K562 (cell line): ENCODE results near the gene FRK. TPM values are rescaled to one million over a fixed set of nuclear protein-coding genes. Genes with fewer than 3 reads are reported as not detected.

ENCODE experiments used
- ATAC-seq: fragments of 200-7000 bp; cut with Tn5 transposase; 3 replicates; pipeline ENCODE4 v1.9.1; 2020; ENCODE audit warnings: moderate library complexity
- BruUV-seq: library from RNA; stranded (reverse); fragments of 400-500 nt; replicated peaks from 2 replicates; lab custom pipeline; 2021; lab: Mats Ljungman, UMichigan
- CTCF ChIA-PET: fragments of 300-600 bp; formaldehyde crosslinking; extraction: SDS; loops from one replicate; lab custom pipeline; 2021; ENCODE audit warnings: low intra/inter-chr PET ratio; lab: Yijun Ruan, JAX
- POLR2A ChIA-PET: fragments of 300-600, 350-650 bp; sonication (Branson Sonifier 250); formaldehyde crosslinking; extraction: SDS; loops from one replicate; lab custom pipeline; 2021; ENCODE audit warnings: antibody characterized with exemption, inconsistent platforms; lab: Yijun Ruan, JAX
- DNase-seq, 4 experiments: peaks; one replicate each; pipeline versions ENCODE4 v3.0.0 to v3.0.0-alpha.2; 2011 to 2018; ENCODE audit warnings: low spot score in 3 of 4, mixed read lengths in 3 of 4; ENCODE audit errors: extremely low read depth in 1 of 4
- FAIRE-seq: peaks from 2 replicates; lab custom pipeline; 2011; peaks lifted over from hg19 to GRCh38; lab: Jason Lieb, UNC
- H2AFZ ChIP-seq: 2 replicates; pipeline ENCODE4 v1.6.0; 2011; ENCODE audit warnings: low read depth, low read length, control low read depth, inconsistent platforms
- H3K27ac ChIP-seq: fragments of 200-600 bp; 3 replicates; pipeline ENCODE4 v1.8.0; 2011; ENCODE audit warnings: low read depth, mild to moderate bottlenecking, control low read depth, inconsistent platforms, low read length, moderate library complexity, mixed read lengths; ENCODE audit errors: extremely low read depth
- H3K27me3 ChIP-seq, 2 experiments: fragments of 300-600 bp in 1 of 2; 2 replicates in 1 of 2; 3 replicates in 1 of 2; pipeline versions ENCODE4 v1.6.0 to v1.8.0; 2011; ENCODE audit warnings: inconsistent platforms in 2 of 2, low read length in 2 of 2, mild to moderate bottlenecking in 1 of 2, mixed read lengths in 1 of 2, moderate library complexity in 1 of 2; ENCODE audit not compliant: control insufficient read depth in 2 of 2, insufficient read depth in 2 of 2
- H3K36me3 ChIP-seq: fragments of 300-600 bp; 3 replicates; pipeline ENCODE4 v1.8.0; 2011; ENCODE audit warnings: mild to moderate bottlenecking, low read length, inconsistent platforms; ENCODE audit not compliant: control insufficient read depth, insufficient read depth
- H3K4me1 ChIP-seq, 2 experiments: fragments of 200-600 bp in 1 of 2; replicated peaks in 1 of 2; 2 replicates in 1 of 2; 3 replicates in 1 of 2; pipeline versions ENCODE4 v1.5.1 to v1.8.0; 2011; ENCODE audit warnings: inconsistent platforms in 2 of 2, low read length in 2 of 2, mild to moderate bottlenecking in 1 of 2, mixed read lengths in 1 of 2, moderate library complexity in 1 of 2; ENCODE audit not compliant: control insufficient read depth in 2 of 2, insufficient read depth in 2 of 2
- H3K4me2 ChIP-seq: 2 replicates; pipeline ENCODE4 v1.6.1; 2011; ENCODE audit warnings: low read length, control low read depth, inconsistent platforms, mixed read lengths; ENCODE audit not compliant: insufficient read depth
- H3K4me3 ChIP-seq: fragments of 200-600 bp; sonication (generic), shearing (Covaris generic); 2 replicates; pipeline ENCODE4 v1.5.1; 2016; ENCODE audit warnings: control low read depth, inconsistent platforms
- H3K79me2 ChIP-seq: fragments of 200-600 bp; 3 replicates; pipeline ENCODE4 v1.8.0; 2011; ENCODE audit warnings: low read length, inconsistent platforms; ENCODE audit not compliant: control insufficient read depth, insufficient read depth
- H3K9ac ChIP-seq, 2 experiments: 2 replicates each; pipeline versions ENCODE4 v1.6.0 to v1.6.1; 2011; ENCODE audit warnings: low read depth in 2 of 2, low read length in 2 of 2, control low read depth in 1 of 2, inconsistent platforms in 1 of 2, mild to moderate bottlenecking in 1 of 2, mixed read lengths in 1 of 2; ENCODE audit not compliant: insufficient read depth in 1 of 2
- H3K9me1 ChIP-seq: one replicate; pipeline ENCODE4 v1.6.0; 2011; ENCODE audit warnings: inconsistent platforms, mild to moderate bottlenecking, low read length, moderate library complexity; ENCODE audit not compliant: control insufficient read depth, insufficient read depth
- H3K9me3 ChIP-seq: replicated peaks from 2 replicates; pipeline ENCODE4 v1.5.1; 2011; ENCODE audit warnings: low read depth, low read length, inconsistent platforms; ENCODE audit not compliant: control insufficient read depth, insufficient read depth
- H4K20me1 ChIP-seq: replicated peaks from 2 replicates; pipeline ENCODE4 v1.6.1; 2011; ENCODE audit warnings: low read length, inconsistent platforms, mixed read lengths; ENCODE audit not compliant: control insufficient read depth, insufficient read depth
- DDX20 ChIP-seq: fragments of 450-650 bp; IDR thresholded peaks from 2 replicates; pipeline ENCODE4 v1.6.1; 2016; ENCODE audit warnings: missing genetic modification characterization, low read depth, mild to moderate bottlenecking, missing compliant biosample characterization, moderate library complexity
- GTF2A2 ChIP-seq: IDR thresholded peaks from 2 replicates; pipeline ENCODE4 v1.6.1; 2016; ENCODE audit warnings: mild to moderate bottlenecking, missing genetic modification characterization, missing compliant biosample characterization
- ILF3 ChIP-seq: fragments of 450-650 bp; IDR thresholded peaks from 2 replicates; pipeline ENCODE4 v1.6.1; 2018; ENCODE audit warnings: antibody characterized with exemption, mild to moderate bottlenecking, moderate library complexity, borderline replicate concordance
- KDM5B ChIP-seq: fragments of 200-600 bp; sonication (generic); IDR thresholded peaks from 2 replicates; pipeline ENCODE4 v1.6.1; 2012; ENCODE audit warnings: low read depth, mild to moderate bottlenecking, moderate library complexity, low read length, control low read depth, inconsistent platforms; ENCODE audit not compliant: insufficient replicate concordance
- MCM2 ChIP-seq: fragments of 450-650 bp; IDR thresholded peaks from 2 replicates; pipeline ENCODE4 v1.6.1; 2017; ENCODE audit warnings: low read depth, mild to moderate bottlenecking
- NBN ChIP-seq: fragments of 450-650 bp; IDR thresholded peaks from 2 replicates; pipeline ENCODE4 v1.6.1; 2016; ENCODE audit warnings: low read depth, mild to moderate bottlenecking
- NCOA4 ChIP-seq: fragments of 450-650 bp; IDR thresholded peaks from 2 replicates; pipeline ENCODE4 v1.6.1; 2018; ENCODE audit warnings: mild to moderate bottlenecking; ENCODE audit not compliant: partially characterized antibody
- NONO ChIP-seq, 2 experiments: fragments of 200-400 bp in 1 of 2; fragments of 450-650 bp in 1 of 2; formaldehyde crosslinking in 1 of 2; IDR thresholded peaks; 2 replicates each; pipeline ENCODE4 v1.6.1; 2017; ENCODE audit warnings: low read depth in 2 of 2, mild to moderate bottlenecking in 2 of 2, moderate library complexity in 2 of 2, low read length in 1 of 2
- NR2C2 ChIP-seq, 2 experiments: fragments of 200-800 bp in 1 of 2; sonication (Bioruptor generic) in 1 of 2; sonication (generic) in 1 of 2; formaldehyde crosslinking in 1 of 2; IDR thresholded peaks; 2 replicates each; pipeline versions ENCODE4 v1.6.1 to v1.8.0; 2016 to 2022; ENCODE audit warnings: mild to moderate bottlenecking in 1 of 2, missing compliant biosample characterization in 1 of 2, missing genetic modification characterization in 1 of 2, missing genetic modification reagents in 1 of 2
- RBM15 ChIP-seq: fragments of 200-400 bp; formaldehyde crosslinking; IDR thresholded peaks from 2 replicates; pipeline ENCODE4 v1.6.1; 2018; ENCODE audit warnings: mild to moderate bottlenecking, low read length, moderate library complexity; ENCODE audit not compliant: insufficient read depth
- SIRT6 ChIP-seq: IDR thresholded peaks from one replicate; pipeline ENCODE4 v1.6.1; 2012; ENCODE audit warnings: low read depth, mild to moderate bottlenecking, control low read depth, inconsistent platforms, low read length, moderate library complexity
- ZKSCAN3 ChIP-seq: fragments of 250-450 bp; sonication (Bioruptor Pico); IDR thresholded peaks from 2 replicates; pipeline ENCODE4 v1.4.0; 2020
- ZNF134 ChIP-seq: fragments of 250-450 bp; sonication (Bioruptor Pico); conservative IDR thresholded peaks from 2 replicates; pipeline ENCODE4 v1.4.0; 2020
- ZNF232 ChIP-seq: sonication (generic); formaldehyde crosslinking; IDR thresholded peaks from 2 replicates; pipeline ENCODE4 v1.8.0; 2022; ENCODE audit warnings: mild to moderate bottlenecking, missing genetic modification reagents
- ZNF707 ChIP-seq: fragments of 250-450 bp; sonication (Bioruptor Pico); conservative IDR thresholded peaks from 2 replicates; pipeline ENCODE4 v1.8.0; 2022; ENCODE audit warnings: inconsistent platforms, mild to moderate bottlenecking, moderate library complexity
- WGBS: fragments of 100-300 bp; shearing (Covaris generic); methylation state at CpG from one replicate; pipeline ENCODE4 v1.1.6; 2016; ENCODE audit warnings: low coverage, mixed read lengths; ENCODE audit not compliant: insufficient coverage; ENCODE audit errors: missing lambda C conversion rate; 5-methylcytosine and 5-hydroxymethylcytosine counted together
- in situ Hi-C: fragments of 300-500 bp; cut with MboI; formaldehyde crosslinking; loops from 4 replicates; pipeline ENCODE4 v1.15.0; 2018; ENCODE audit warnings: inconsistent platforms, mixed read lengths
- intact Hi-C: fragments of 100-400 bp; cut with micrococcal nuclease; formaldehyde crosslinking; loops from 2 replicates; pipeline ENCODE4 v1.14.2; 2022
- polyA plus RNA-seq, 8 experiments: library from polyadenylated mRNA; depleted of rRNA in 4 of 8; stranded (reverse) in 5 of 8; unstranded in 3 of 8; fragments of >200 nt; fragmentation: Nextera tagmentation in 2 of 8; fragmentation: Illumina TruSeq in 1 of 8; extraction: Ambion mirVana in 2 of 8; extraction: Trizol in 1 of 8; gene quantifications; 2 replicates each; pipeline versions ENCODE4 v1.2.1 to v1.2.3, GENCODE V29; 2011 to 2014; ENCODE audit warnings: inconsistent platforms in 1 of 8, missing spikeins in 1 of 8
- total RNA-seq, 7 experiments: library from RNA; depleted of rRNA in 6 of 7; stranded (reverse); fragments of >200 nt in 6 of 7; fragmentation: Illumina TruSeq in 2 of 7; extraction: Trizol in 2 of 7; gene quantifications; 2 replicates each; pipeline versions ENCODE4 v1.2.1 to v1.2.3, GENCODE V29; 2011 to 2021; ENCODE audit warnings: low replicate concordance in 1 of 7
- TF ChIP-seq, protein P1 (sequence below): fragments of 450-650 bp; formaldehyde crosslinking; IDR thresholded peaks from 2 replicates; pipeline ENCODE4 v1.4.0; 2020; ENCODE audit warnings: mild to moderate bottlenecking, moderate library complexity
- TF ChIP-seq, protein P2 (sequence below): fragments of 250-450 bp; sonication (Bioruptor Pico); IDR thresholded peaks from 2 replicates; pipeline ENCODE4 v1.4.0; 2020

The FRK gene
- total and polyA plus RNA-seq, 9 of the 15 experiments (the other 6 are each of a cell fraction or from before 2014, with no cell fraction given), result 0.01 to 0.29 (median 0.09) TPM

DNA sequence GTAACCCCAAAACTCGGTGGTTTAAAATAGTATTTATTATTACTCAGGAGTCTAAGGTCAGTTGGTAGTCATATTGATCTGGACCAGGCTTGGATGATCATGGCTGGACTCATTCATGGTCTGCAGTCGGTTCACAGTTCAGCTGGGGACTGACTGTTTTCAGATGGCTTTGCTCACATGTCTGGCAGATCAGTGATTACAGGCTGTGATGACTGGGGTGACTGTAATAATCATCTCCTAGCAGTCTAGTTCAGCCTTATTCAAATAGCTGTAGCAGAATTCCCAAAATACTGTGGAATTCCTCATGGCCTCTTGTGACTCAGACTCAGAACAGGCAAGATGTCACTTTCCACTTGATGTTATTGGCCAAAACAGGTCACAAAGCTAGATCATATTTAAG is 23.6 kb upstream of the FRK start:
- Histone ChIP-seq H3K27me3 (no peaks in the 10 kb centered on the region; a peak in 1 of 5 replicates), H3K9me3 (no peaks in the 10 kb centered on the region), H4K20me1 (no peaks in the 10 kb centered on the region), H2AFZ (no peak overlapping the region), H3K9ac (no peak overlapping the region), H3K4me2 (no peak overlapping the region), H3K9me1 (no peaks in the 10 kb centered on the region), H3K79me2 (no peaks in the 10 kb centered on the region), H3K4me1 (no peaks in the 10 kb centered on the region), H3K36me3 (no peaks in the 10 kb centered on the region), H3K4me3 (no peak overlapping the region), H3K27ac (no peak overlapping the region)
- no peak for DNase-seq
- ChIA-PET CTCF (no interaction called here), POLR2A (no interaction called here)
- intact Hi-C loops (no loop called here), in situ Hi-C loops (no loop called here)
- no peak for ATAC-seq
- FAIRE-seq, result no peak
- WGBS, result 0% methylated on average over 2 of the region's 2 CpGs
- no TSS peak for BruUV-seq
- TF ChIP-seq ILF3 (no peak), NBN (no peak), SIRT6 (no peak), NR2C2 (CRISPR knock-in tag; IDR thresholded peaks at IDR 0.05) (no peak), NR2C2 (tag; IDR thresholded peaks at IDR 0.05) (no peak), ZNF707 (no peak), KDM5B (no peak), ZNF134 (CRISPR knock-in tag) (no peak), DDX20 (tag) (no peak), MCM2 (no peak), ZNF232 (CRISPR knock-in tag) (no peak), ZKSCAN3 (CRISPR knock-in tag) (no peak), GTF2A2 (tag) (no peak), NCOA4 (no peak), NONO (IDR thresholded peaks at IDR 0.05; ENCODE audit: low read depth in 2 of 2, low read length in 1 of 2) (no peak), RBM15 (no peak)
- TF ChIP-seq, protein P1, sequence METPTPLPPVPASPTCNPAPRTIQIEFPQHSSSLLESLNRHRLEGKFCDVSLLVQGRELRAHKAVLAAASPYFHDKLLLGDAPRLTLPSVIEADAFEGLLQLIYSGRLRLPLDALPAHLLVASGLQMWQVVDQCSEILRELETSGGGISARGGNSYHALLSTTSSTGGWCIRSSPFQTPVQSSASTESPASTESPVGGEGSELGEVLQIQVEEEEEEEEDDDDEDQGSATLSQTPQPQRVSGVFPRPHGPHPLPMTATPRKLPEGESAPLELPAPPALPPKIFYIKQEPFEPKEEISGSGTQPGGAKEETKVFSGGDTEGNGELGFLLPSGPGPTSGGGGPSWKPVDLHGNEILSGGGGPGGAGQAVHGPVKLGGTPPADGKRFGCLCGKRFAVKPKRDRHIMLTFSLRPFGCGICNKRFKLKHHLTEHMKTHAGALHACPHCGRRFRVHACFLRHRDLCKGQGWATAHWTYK (CRISPR knock-in tag), result no peak
- TF ChIP-seq, protein P2, sequence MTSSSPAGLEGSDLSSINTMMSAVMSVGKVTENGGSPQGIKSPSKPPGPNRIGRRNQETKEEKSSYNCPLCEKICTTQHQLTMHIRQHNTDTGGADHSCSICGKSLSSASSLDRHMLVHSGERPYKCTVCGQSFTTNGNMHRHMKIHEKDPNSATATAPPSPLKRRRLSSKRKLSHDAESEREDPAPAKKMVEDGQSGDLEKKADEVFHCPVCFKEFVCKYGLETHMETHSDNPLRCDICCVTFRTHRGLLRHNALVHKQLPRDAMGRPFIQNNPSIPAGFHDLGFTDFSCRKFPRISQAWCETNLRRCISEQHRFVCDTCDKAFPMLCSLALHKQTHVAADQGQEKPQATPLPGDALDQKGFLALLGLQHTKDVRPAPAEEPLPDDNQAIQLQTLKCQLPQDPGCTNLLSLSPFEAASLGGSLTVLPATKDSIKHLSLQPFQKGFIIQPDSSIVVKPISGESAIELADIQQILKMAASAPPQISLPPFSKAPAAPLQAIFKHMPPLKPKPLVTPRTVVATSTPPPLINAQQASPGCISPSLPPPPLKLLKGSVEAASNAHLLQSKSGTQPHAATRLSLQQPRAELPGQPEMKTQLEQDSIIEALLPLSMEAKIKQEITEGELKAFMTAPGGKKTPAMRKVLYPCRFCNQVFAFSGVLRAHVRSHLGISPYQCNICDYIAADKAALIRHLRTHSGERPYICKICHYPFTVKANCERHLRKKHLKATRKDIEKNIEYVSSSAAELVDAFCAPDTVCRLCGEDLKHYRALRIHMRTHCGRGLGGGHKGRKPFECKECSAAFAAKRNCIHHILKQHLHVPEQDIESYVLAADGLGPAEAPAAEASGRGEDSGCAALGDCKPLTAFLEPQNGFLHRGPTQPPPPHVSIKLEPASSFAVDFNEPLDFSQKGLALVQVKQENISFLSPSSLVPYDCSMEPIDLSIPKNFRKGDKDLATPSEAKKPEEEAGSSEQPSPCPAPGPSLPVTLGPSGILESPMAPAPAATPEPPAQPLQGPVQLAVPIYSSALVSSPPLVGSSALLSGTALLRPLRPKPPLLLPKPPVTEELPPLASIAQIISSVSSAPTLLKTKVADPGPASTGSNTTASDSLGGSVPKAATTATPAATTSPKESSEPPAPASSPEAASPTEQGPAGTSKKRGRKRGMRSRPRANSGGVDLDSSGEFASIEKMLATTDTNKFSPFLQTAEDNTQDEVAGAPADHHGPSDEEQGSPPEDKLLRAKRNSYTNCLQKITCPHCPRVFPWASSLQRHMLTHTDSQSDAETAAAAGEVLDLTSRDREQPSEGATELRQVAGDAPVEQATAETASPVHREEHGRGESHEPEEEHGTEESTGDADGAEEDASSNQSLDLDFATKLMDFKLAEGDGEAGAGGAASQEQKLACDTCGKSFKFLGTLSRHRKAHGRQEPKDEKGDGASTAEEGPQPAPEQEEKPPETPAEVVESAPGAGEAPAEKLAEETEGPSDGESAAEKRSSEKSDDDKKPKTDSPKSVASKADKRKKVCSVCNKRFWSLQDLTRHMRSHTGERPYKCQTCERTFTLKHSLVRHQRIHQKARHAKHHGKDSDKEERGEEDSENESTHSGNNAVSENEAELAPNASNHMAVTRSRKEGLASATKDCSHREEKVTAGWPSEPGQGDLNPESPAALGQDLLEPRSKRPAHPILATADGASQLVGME (CRISPR knock-in tag), result no peak
